ENCODE measurements around the gene TSHZ2. TPM values are rescaled to one million over a fixed set of nuclear protein-coding genes. Genes with fewer than 3 reads are reported as not detected.

Gene TSHZ2
- total and polyA plus RNA-seq, 2 donors (not counting 1 experiment from before 2014, with no cell fraction given), result 1.00 to 5.7 TPM

- H3K27ac ChIP-seq (ENCODE audit: low read length in 2 of 2), result no peak overlapping the region
- H4K20me1 ChIP-seq (ENCODE audit: control insufficient read depth, insufficient read depth, low read length, poor library complexity, severe bottlenecking), result no peaks in the 10 kb centered on the region
- Mint-ChIP-seq H3K9me3 (ENCODE audit: insufficient read depth) (no peaks in the 10 kb centered on the region), H3K4me3 (no peak overlapping the region), H3K27ac (no peak overlapping the region), H3K4me1 (peaks cover 9% of the 10 kb centered on the region), H3K27me3 (no peaks in the 10 kb centered on the region)
- 61% methylated on average over 3 of the region's 10 CpGs for WGBS (ENCODE audit: insufficient coverage)
- DNase-seq, result no peak
- no peaks in the 10 kb centered on the region for H3K36me3 ChIP-seq (replicated peaks in 1 of 2; ENCODE audit: control extremely low read depth in 1 of 2, control insufficient read depth in 1 of 2, extremely low read depth in 1 of 2, insufficient read depth in 2 of 2, low read length in 1 of 2)
- no peak overlapping the region for H2AFZ ChIP-seq (ENCODE audit: insufficient read depth, low read depth, low read length, poor library complexity, severe bottlenecking)
- H3K4me2 ChIP-seq (replicated peaks; ENCODE audit: low read depth, low read length, poor library complexity, severe bottlenecking), result no peak overlapping the region
- no peaks in the 10 kb centered on the region for H3K79me2 ChIP-seq (ENCODE audit: control insufficient read depth, insufficient read depth, low read length)
- intact Hi-C loops (cut with micrococcal nuclease), result no loop called here
- no peak for ATAC-seq (ENCODE audit: low read depth)
- TF ChIP-seq CTCF (IDR thresholded peaks at IDR 0.05) (no peak), EZH2 (IDR thresholded peaks at IDR 0.05; ENCODE audit: borderline replicate concordance, insufficient read depth, low read depth, low read length, poor library complexity, severe bottlenecking) (no peak)
- POLR2A ChIA-PET, result no interaction called here
- peaks cover 0 to 6% of the 10 kb centered on the region in 2 donors for H3K4me1 ChIP-seq (ENCODE audit: control insufficient read depth in 2 of 2, insufficient read depth in 2 of 2, low read length in 2 of 2)
- no peaks in the 10 kb centered on the region for H3K27me3 ChIP-seq (replicated peaks in 1 of 4; ENCODE audit: control extremely low read depth in 1 of 4, control insufficient read depth in 3 of 4, insufficient read depth in 4 of 4, low read length in 3 of 4)
- CTCF ChIA-PET, result interaction anchor here (0.6 kb wide), 1 partner anchor 506 kb away, joined by 3 read pairs; no protein-coding TSS in a partner anchor
- H3K9ac ChIP-seq (ENCODE audit: low read length), result no peak overlapping the region
- H3K4me3 ChIP-seq (ENCODE audit: control extremely low read depth in 1 of 5, extremely low read depth in 1 of 5, insufficient read depth in 1 of 5, low read depth in 2 of 5, low read length in 4 of 5), result no peak overlapping the region
- no peaks in the 10 kb centered on the region for H3K9me3 ChIP-seq (ENCODE audit: control extremely low read depth in 1 of 3, control insufficient read depth in 2 of 3, insufficient read depth in 1 of 3, low read length in 2 of 3)
These were observed 109.1 kb downstream of the TSHZ2 start for GRCh38 chr20:53080969-53081871.
